IMR-90 (cell line): ENCODE results near the gene STARD8. TPM values are rescaled to one million over a fixed set of nuclear protein-coding genes. Genes with fewer than 3 reads are reported as not detected.

Experiments used
- ATAC-seq: fragments of 200-7000 bp; cut with Tn5 transposase; 2 replicates; pipeline ENCODE4 v1.9.1; 2020; ENCODE audit warnings: low read depth, mild to moderate bottlenecking, moderate library complexity
- BruUV-seq: library from RNA; stranded (reverse); fragments of 400-500 nt; replicated peaks from 2 replicates; lab custom pipeline; 2021; lab: Mats Ljungman, UMichigan
- CTCF ChIA-PET: fragments of 300-600 bp; formaldehyde crosslinking; extraction: SDS; loops from one replicate; lab custom pipeline; 2021; ENCODE audit warnings: antibody characterized with exemption; lab: Yijun Ruan, JAX
- POLR2A ChIA-PET: fragments of 300-600 bp; sonication (Branson Sonifier 250); formaldehyde crosslinking; loops from one replicate; lab custom pipeline; 2022; ENCODE audit warnings: antibody characterized with exemption; ENCODE audit not compliant: unreplicated experiment; lab: Charles Lee
- DNase-seq: peaks from one replicate; pipeline ENCODE4 v3.0.0; 2013
- H2AFZ ChIP-seq: replicated peaks from 2 replicates; pipeline ENCODE3; 2013; ENCODE audit warnings: low read length, mild to moderate bottlenecking; ENCODE audit not compliant: poor library complexity
- H2AK5ac ChIP-seq: 2 replicates; pipeline ENCODE4 v1.6.1; 2013; ENCODE audit warnings: low read depth, low read length, inconsistent platforms
- H2AK9ac ChIP-seq: replicated peaks from 2 replicates; pipeline ENCODE3; 2013; ENCODE audit warnings: mild to moderate bottlenecking, low read depth, low read length, moderate library complexity; ENCODE audit not compliant: poor library complexity
- H2BK120ac ChIP-seq: 2 replicates; pipeline ENCODE4 v1.6.1; 2013; ENCODE audit warnings: low read depth, low read length, inconsistent platforms
- H2BK15ac ChIP-seq: 3 replicates; pipeline ENCODE4 v1.6.1; 2013; ENCODE audit warnings: low read depth, low read length, inconsistent platforms
- H2BK20ac ChIP-seq: 2 replicates; pipeline ENCODE4 v1.6.1; 2013; ENCODE audit warnings: low read depth, mild to moderate bottlenecking, inconsistent platforms, low read length, moderate library complexity
- H2BK5ac ChIP-seq: 2 replicates; pipeline ENCODE4 v1.6.1; 2013; ENCODE audit warnings: mild to moderate bottlenecking, low read depth, low read length, inconsistent platforms; ENCODE audit not compliant: poor library complexity, severe bottlenecking
- H3K14ac ChIP-seq: replicated peaks from 2 replicates; pipeline ENCODE4 v1.6.1; 2013; ENCODE audit warnings: low read depth, low read length, inconsistent platforms
- H3K18ac ChIP-seq: 2 replicates; pipeline ENCODE4 v1.6.1; 2013; ENCODE audit warnings: low read depth, low read length, control low read depth
- H3K23ac ChIP-seq: 2 replicates; pipeline ENCODE4 v1.6.1; 2013; ENCODE audit warnings: low read depth, low read length, inconsistent platforms
- H3K27ac ChIP-seq: 2 replicates; pipeline ENCODE4 v1.5.1; 2013; ENCODE audit warnings: mild to moderate bottlenecking, control low read depth, low read length; ENCODE audit not compliant: insufficient read depth
- H3K27me3 ChIP-seq: 2 replicates; pipeline ENCODE4 v1.6.1; 2013; ENCODE audit warnings: low read length; ENCODE audit not compliant: control insufficient read depth, insufficient read depth
- H3K36me3 ChIP-seq: 2 replicates; pipeline ENCODE4 v1.6.1; 2013; ENCODE audit warnings: low read length, mixed read lengths; ENCODE audit not compliant: control insufficient read depth, insufficient read depth
- H3K4ac ChIP-seq: 2 replicates; pipeline ENCODE4 v1.6.1; 2013; ENCODE audit warnings: low read depth, low read length, inconsistent platforms
- H3K4me1 ChIP-seq: 2 replicates; pipeline ENCODE4 v1.6.1; 2013; ENCODE audit warnings: low read length, mixed read lengths; ENCODE audit not compliant: control insufficient read depth, insufficient read depth
- H3K4me2 ChIP-seq: 2 replicates; pipeline ENCODE4 v1.6.1; 2013; ENCODE audit warnings: low read depth, mild to moderate bottlenecking, control low read depth, low read length, moderate library complexity
- H3K4me3 ChIP-seq: 2 replicates; pipeline ENCODE4 v1.5.1; 2013; ENCODE audit warnings: low read depth, mild to moderate bottlenecking, control low read depth, low read length, moderate library complexity; ENCODE audit not compliant: insufficient read depth
- H3K56ac ChIP-seq: 2 replicates; pipeline ENCODE4 v1.6.1; 2013; ENCODE audit warnings: low read length, inconsistent platforms; ENCODE audit not compliant: insufficient read depth; ENCODE audit errors: extremely low read depth
- H3K79me1 ChIP-seq, 2 experiments: 2 replicates each; pipeline ENCODE4 v1.6.1; 2013; ENCODE audit warnings: low read length in 2 of 2, inconsistent platforms in 1 of 2, low read depth in 1 of 2
- H3K9ac ChIP-seq: 2 replicates; pipeline ENCODE4 v1.6.1; 2013; ENCODE audit warnings: low read depth, low read length, control low read depth
- H3K9me1 ChIP-seq: 2 replicates; pipeline ENCODE4 v1.6.1; 2013; ENCODE audit warnings: low read length, inconsistent platforms; ENCODE audit not compliant: insufficient read depth
- H3K9me3 ChIP-seq: 2 replicates; pipeline ENCODE4 v1.6.1; 2013; ENCODE audit warnings: low read length; ENCODE audit not compliant: control insufficient read depth, insufficient read depth
- H4K20me1 ChIP-seq: 2 replicates; pipeline ENCODE4 v1.6.1; 2013; ENCODE audit warnings: low read length, inconsistent platforms; ENCODE audit not compliant: insufficient read depth
- H4K5ac ChIP-seq: 2 replicates; pipeline ENCODE4 v1.6.1; 2013; ENCODE audit warnings: mild to moderate bottlenecking, low read depth, low read length, control low read depth
- H4K8ac ChIP-seq, 2 experiments: 2 replicates each; pipeline ENCODE4 v1.6.1; 2013; ENCODE audit warnings: low read depth in 2 of 2, low read length in 2 of 2, control low read depth in 1 of 2, inconsistent platforms in 1 of 2
- H4K91ac ChIP-seq: 2 replicates; pipeline ENCODE4 v1.6.1; 2013; ENCODE audit warnings: low read depth, low read length, inconsistent platforms; ENCODE audit not compliant: insufficient read depth
- MAFK ChIP-seq: IDR thresholded peaks from 2 replicates; pipeline ENCODE4 v1.6.1; 2012; ENCODE audit warnings: low read depth, low read length, improper control_type of control experiment
- RAD21 ChIP-seq: IDR thresholded peaks from 2 replicates; pipeline ENCODE4 v1.6.1; 2012; ENCODE audit warnings: low read length, improper control_type of control experiment
- RCOR1 ChIP-seq: IDR thresholded peaks from 2 replicates; pipeline ENCODE4 v1.6.1; 2012; ENCODE audit warnings: mild to moderate bottlenecking, low read length, improper control_type of control experiment; ENCODE audit not compliant: insufficient replicate concordance
- SMC3 ChIP-seq: fragments of 150-350 bp; IDR thresholded peaks from 2 replicates; pipeline ENCODE4 v1.6.1; 2016; ENCODE audit warnings: low read depth, mild to moderate bottlenecking, antibody characterized with exemption, low read length, moderate library complexity
- WGBS, 2 experiments: methylation state at CpG; one replicate each; pipeline versions ENCODE4 v1.1.5 to v1.1.7; 2013; ENCODE audit warnings: missing lambda C conversion rate in 2 of 2; ENCODE audit not compliant: insufficient read length in 1 of 2; ENCODE audit errors: extremely low coverage in 2 of 2; 5-methylcytosine and 5-hydroxymethylcytosine counted together
- dilution Hi-C: fragments of 300-500 bp; cut with HindIII; formaldehyde crosslinking; loops from one replicate; pipeline ENCODE4 v1.14.3; 2018; ENCODE audit warnings: low sequenced_read_pairs; ENCODE audit not compliant: unreplicated experiment
- in situ Hi-C: fragments of 300-500 bp; cut with MboI; formaldehyde crosslinking; loops from 3 replicates; pipeline ENCODE4 v1.14.3; 2019; ENCODE audit warnings: low sequenced_read_pairs, inconsistent platforms, mixed read lengths
- intact Hi-C: fragments of 100-400 bp; cut with micrococcal nuclease; formaldehyde crosslinking; loops from 2 replicates; pipeline ENCODE4 v1.10.0; 2022
- polyA plus RNA-seq, 3 experiments: library from polyadenylated mRNA; depleted of rRNA; stranded (reverse); fragments of >200 nt; gene quantifications; 2 replicates each; pipeline ENCODE4 v1.2.3, GENCODE V29; 2012; ENCODE audit warnings: low replicate concordance in 1 of 3
- total RNA-seq: library from RNA; depleted of rRNA; stranded (reverse); fragments of >200 nt; gene quantifications from 2 replicates; pipeline ENCODE4 v1.2.3, GENCODE V29; 2012

The STARD8 gene
- total and polyA plus RNA-seq, 2 of the 4 experiments (the other 2 are of a cell fraction), result 1.6 to 2.3 TPM

DNA sequence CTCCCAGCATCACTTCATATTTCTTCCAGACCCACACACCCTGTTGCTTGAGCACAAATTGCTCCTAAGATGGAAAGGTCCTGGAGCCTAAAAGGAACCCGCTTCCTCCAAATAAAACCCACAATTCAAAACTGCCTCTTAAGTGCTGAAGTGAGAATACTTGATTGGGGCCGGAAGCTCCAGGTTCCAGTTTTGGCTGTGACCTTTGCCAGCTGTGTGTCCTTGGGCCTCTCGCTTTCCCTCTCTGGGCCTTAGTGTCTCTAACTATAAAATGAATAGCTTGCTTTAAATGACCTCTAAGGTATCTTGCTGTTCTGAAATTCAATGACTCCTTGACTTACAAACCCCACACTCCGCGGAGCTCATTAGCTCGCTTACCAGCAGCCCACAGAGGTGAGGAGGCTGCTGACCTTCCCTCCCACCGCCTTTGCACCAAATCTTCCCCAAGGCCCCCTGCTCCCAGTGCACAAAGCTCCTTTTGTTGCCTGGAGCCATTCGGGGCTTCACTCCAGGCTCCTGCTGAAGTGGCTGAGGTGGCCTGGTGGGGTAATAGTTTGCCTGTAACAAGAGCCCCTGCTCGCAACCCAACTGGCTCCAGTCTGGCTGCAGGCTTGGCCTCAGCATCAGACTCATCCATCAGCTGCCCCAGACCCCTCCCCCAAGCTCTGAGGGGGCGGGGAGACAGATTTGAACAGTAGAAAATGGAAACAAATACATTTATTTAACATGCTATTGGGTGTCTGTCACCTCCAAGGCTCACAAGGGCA is 21.8 kb downstream of the STARD8 start:
- no peak overlapping the region for H3K23ac ChIP-seq
- TF ChIP-seq RCOR1 (no peak), MAFK (no peak), RAD21 (no peak), SMC3 (no peak)
- no peaks in the 10 kb centered on the region for H3K4me1 ChIP-seq
- in situ Hi-C loops (no loop called here), intact Hi-C loops (no loop called here), dilution Hi-C loops (no loop called here)
- H3K9ac ChIP-seq, result no peak overlapping the region
- no peak overlapping the region for H3K18ac ChIP-seq
- H4K20me1 ChIP-seq, result no peaks in the 10 kb centered on the region
- BruUV-seq, result no TSS peak
- no peak overlapping the region for H3K56ac ChIP-seq
- ChIA-PET CTCF (no interaction called here), POLR2A (no interaction called here)
- H2BK20ac ChIP-seq, result no peak overlapping the region
- peaks cover 6% of the 10 kb centered on the region; the same call in 1 of the 2 replicates for H3K27me3 ChIP-seq
- no peak overlapping the region for H3K27ac ChIP-seq
- no CpG with 5 or more reads among the region's 10 CpGs for WGBS, 2 experiments
- H3K4me2 ChIP-seq, result no peak overlapping the region
- H3K9me3 ChIP-seq, result no peaks in the 10 kb centered on the region
- H2BK5ac ChIP-seq, result no peak overlapping the region
- H2AK9ac ChIP-seq, result no peak overlapping the region
- H3K9me1 ChIP-seq, result no peaks in the 10 kb centered on the region
- ATAC-seq (no peak), DNase-seq (no peak)
- no peak overlapping the region for H2AFZ ChIP-seq
- H3K4me3 ChIP-seq, result no peak overlapping the region
- no peak overlapping the region for H3K14ac ChIP-seq
- no peak overlapping the region for H2BK120ac ChIP-seq
- H3K36me3 ChIP-seq, result no peaks in the 10 kb centered on the region
- no peak overlapping the region for H4K91ac ChIP-seq
- no peak overlapping the region for H3K4ac ChIP-seq
- no peaks in the 10 kb centered on the region for H3K79me1 ChIP-seq
- no peak overlapping the region for H2AK5ac ChIP-seq
- H4K8ac ChIP-seq, result no peak overlapping the region
- H2BK15ac ChIP-seq, result no peak overlapping the region
- no peak overlapping the region for H4K5ac ChIP-seq
